Lung (tissue), 12 donors: Measurements from ENCODE around the gene SNX13. TPM values are rescaled to one million over a fixed set of nuclear protein-coding genes. Genes with fewer than 3 reads are reported as not detected.

Experiments
- ATAC-seq: fragments of 200-7000 bp; cut with Tn5 transposase; one replicate; pipeline ENCODE4 v1.9.1; 2020; ENCODE audit warnings: moderate number of reproducible peaks; ENCODE audit not compliant: insufficient read depth, low FRiP score
- DNase-seq, 3 donors: peaks; one replicate each; pipeline ENCODE4 v3.0.0-alpha.2; 2013 to 2017
- H3K27ac ChIP-seq, 2 donors: one replicate each; pipeline ENCODE4 v1.5.1; 2013; ENCODE audit warnings: mild to moderate bottlenecking in 2 of 2, moderate library complexity in 2 of 2, control low read depth in 1 of 2, inconsistent platforms in 1 of 2, low read depth in 1 of 2, low read length in 1 of 2
- H3K27me3 ChIP-seq, 3 donors: one replicate each; pipeline ENCODE4 v1.5.1; 2013; ENCODE audit warnings: low read length in 2 of 3; ENCODE audit not compliant: control insufficient read depth in 3 of 3, insufficient read depth in 3 of 3
- H3K36me3 ChIP-seq, 4 donors: one replicate each; pipeline ENCODE4 v1.5.1; 2013; ENCODE audit warnings: low read length in 4 of 4, mild to moderate bottlenecking in 1 of 4, moderate library complexity in 1 of 4; ENCODE audit not compliant: control insufficient read depth in 4 of 4, insufficient read depth in 4 of 4
- H3K4me1 ChIP-seq, 5 donors: one replicate each; pipeline ENCODE4 v1.5.1; 2013; ENCODE audit warnings: low read length in 5 of 5, mild to moderate bottlenecking in 2 of 5, moderate library complexity in 1 of 5; ENCODE audit not compliant: control insufficient read depth in 5 of 5, insufficient read depth in 5 of 5
- H3K4me3 ChIP-seq: one replicate; pipeline ENCODE4 v1.5.1; 2013; ENCODE audit warnings: mild to moderate bottlenecking, control low read depth, moderate library complexity
- H3K9ac ChIP-seq, 2 donors: one replicate each; pipeline ENCODE4 v1.5.1; 2013; ENCODE audit warnings: low read length in 2 of 2, control low read depth in 1 of 2; ENCODE audit not compliant: insufficient read depth in 1 of 2
- H3K9me3 ChIP-seq, 4 donors: one replicate each; pipeline ENCODE4 v1.5.1; 2013; ENCODE audit warnings: low read length in 3 of 4, mild to moderate bottlenecking in 1 of 4, moderate library complexity in 1 of 4; ENCODE audit not compliant: control insufficient read depth in 4 of 4, insufficient read depth in 3 of 4
- WGBS, 2 donors: extraction: QIAGEN DNeasy Blood & Tissue Kit; methylation state at CpG; one replicate each; pipeline ENCODE4 v1.1.7; 2013; 5-methylcytosine and 5-hydroxymethylcytosine counted together
- polyA plus RNA-seq, 2 donors: library from polyadenylated mRNA; stranded (reverse); fragments of 200-250 nt; gene quantifications; one replicate each; pipeline ENCODE4 v1.2.1, GENCODE V29; 2013
- total RNA-seq, 2 donors: library from RNA; depleted of rRNA in 1 of 2; stranded (reverse); fragments of >200 nt in 1 of 2; gene quantifications; one replicate each; pipeline ENCODE4 v1.2.1, GENCODE V29; 2014 to 2021
- TF ChIP-seq, protein P1 (sequence below): IDR thresholded peaks from 2 replicates; pipeline ENCODE4 v1.5.1; 2012; ENCODE audit warnings: mild to moderate bottlenecking; ENCODE audit errors: control extremely low read depth, extremely low read depth
- donor health status: control.
- donor health status: control.
- donor health status: Bipolar disorder and iron deficiency.
- donor health status: healthy.
- donor health status: DM: yes; HTN: yes; CAD: no.

SNX13 gene
- total and polyA plus RNA-seq, 4 donors: 8.9 to 104 (median 31.9) TPM

DNA sequence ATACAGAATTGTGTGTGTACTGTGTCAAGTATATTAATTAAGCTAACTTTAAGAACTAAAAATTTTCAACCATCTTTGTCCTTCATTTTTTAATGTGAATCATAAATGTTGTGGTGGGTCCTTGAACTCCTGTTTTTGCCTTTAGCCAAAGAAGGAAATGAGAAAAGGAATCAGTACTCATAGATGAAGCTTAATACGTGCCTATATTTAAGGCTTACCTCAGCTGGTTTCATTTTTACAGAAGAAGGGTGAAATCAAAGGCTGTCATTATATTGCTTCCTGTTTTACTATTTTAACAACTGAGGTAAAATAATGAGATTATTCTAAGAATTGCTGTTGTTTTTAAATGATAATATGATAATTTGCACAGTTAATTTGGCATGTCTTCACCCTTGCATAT, 6.3 kb upstream of the SNX13 start:
- TF ChIP-seq, protein P1, sequence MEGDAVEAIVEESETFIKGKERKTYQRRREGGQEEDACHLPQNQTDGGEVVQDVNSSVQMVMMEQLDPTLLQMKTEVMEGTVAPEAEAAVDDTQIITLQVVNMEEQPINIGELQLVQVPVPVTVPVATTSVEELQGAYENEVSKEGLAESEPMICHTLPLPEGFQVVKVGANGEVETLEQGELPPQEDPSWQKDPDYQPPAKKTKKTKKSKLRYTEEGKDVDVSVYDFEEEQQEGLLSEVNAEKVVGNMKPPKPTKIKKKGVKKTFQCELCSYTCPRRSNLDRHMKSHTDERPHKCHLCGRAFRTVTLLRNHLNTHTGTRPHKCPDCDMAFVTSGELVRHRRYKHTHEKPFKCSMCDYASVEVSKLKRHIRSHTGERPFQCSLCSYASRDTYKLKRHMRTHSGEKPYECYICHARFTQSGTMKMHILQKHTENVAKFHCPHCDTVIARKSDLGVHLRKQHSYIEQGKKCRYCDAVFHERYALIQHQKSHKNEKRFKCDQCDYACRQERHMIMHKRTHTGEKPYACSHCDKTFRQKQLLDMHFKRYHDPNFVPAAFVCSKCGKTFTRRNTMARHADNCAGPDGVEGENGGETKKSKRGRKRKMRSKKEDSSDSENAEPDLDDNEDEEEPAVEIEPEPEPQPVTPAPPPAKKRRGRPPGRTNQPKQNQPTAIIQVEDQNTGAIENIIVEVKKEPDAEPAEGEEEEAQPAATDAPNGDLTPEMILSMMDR: no peak
- H3K9me3 ChIP-seq: no peaks in the 10 kb centered on the region
- no peaks in the 10 kb centered on the region for H3K36me3 ChIP-seq
- no peak overlapping the region for H3K9ac ChIP-seq
- no peak overlapping the region for H3K4me3 ChIP-seq
- 17 to 36% methylated on average over 1 of the region's 1 CpG for WGBS, 2 donors
- H3K4me1 ChIP-seq: no peaks in the 10 kb centered on the region
- no peaks in the 10 kb centered on the region for H3K27me3 ChIP-seq
- no peak overlapping the region for H3K27ac ChIP-seq
- no peak for ATAC-seq
- DNase-seq: no peak

DNA sequence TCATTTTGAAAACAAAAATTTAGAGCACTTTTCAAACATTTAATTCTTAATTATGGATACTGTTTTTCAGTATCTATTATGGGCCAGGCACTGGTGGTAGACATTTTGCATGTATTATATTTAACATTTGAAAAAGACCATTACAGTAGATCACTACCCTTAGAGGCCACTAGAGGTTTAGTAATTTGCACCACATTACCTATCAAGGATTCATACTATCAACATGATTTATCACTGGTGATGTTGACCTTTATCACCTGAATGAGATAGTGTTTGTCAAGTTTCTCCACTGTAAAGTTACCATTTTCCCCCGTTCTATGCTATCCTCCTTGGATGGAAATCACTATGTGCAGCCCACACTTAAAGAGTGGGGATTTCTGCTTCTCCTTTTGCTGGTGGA, 4.4 kb upstream of the SNX13 start:
- TF ChIP-seq, protein P1: no peak
- ATAC-seq (no peak), DNase-seq (no peak)
- Histone ChIP-seq H3K9ac (no peak overlapping the region), H3K27me3 (no peaks in the 10 kb centered on the region), H3K27ac (no peak overlapping the region), H3K4me3 (no peak overlapping the region), H3K36me3 (peaks cover 0 to 5% (median 0%) of the 10 kb centered on the region in 4 donors), H3K9me3 (no peaks in the 10 kb centered on the region), H3K4me1 (peaks cover 0 to 7% (median 0%) of the 10 kb centered on the region in 5 donors)
- 95% methylated on average over 1 of the region's 1 CpG for WGBS, 2 donors

DNA sequence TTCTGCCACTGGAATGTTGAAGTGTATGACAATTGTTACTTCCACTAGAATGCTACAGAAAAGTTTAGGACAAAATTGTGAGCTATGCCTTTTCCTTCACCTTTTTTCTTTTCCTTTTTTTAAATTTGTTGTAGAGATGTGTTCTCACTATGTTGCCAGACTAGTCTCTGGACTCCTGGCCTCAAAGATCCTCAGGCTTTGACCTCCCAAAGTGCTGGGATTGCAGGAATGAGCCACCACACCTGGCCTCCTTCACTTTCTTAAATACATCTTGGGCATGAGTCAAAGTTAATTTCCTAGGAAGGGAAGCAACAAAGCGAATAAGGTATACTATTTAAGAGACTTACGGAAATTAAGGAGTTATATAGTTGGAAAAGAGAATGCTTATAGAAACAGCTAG, 2.7 kb upstream of the SNX13 start:
- no peak overlapping the region for H3K4me3 ChIP-seq
- no peak for ATAC-seq

More for the DNA sequence above, 2.7 kb upstream of the SNX13 start:
- Histone ChIP-seq H3K4me1 (peaks cover 0 to 21% (median 0%) of the 10 kb centered on the region in 5 donors), H3K27ac (no peak overlapping the region), H3K27me3 (no peaks in the 10 kb centered on the region), H3K36me3 (peaks cover 0 to 5% (median 0%) of the 10 kb centered on the region in 4 donors), H3K9ac (no peak overlapping the region), H3K9me3 (no peaks in the 10 kb centered on the region)
- DNase-seq: no peak
- WGBS, 2 donors: 94 to 99% methylated on average over 2 of the region's 2 CpGs
- TF ChIP-seq, protein P1: no peak
